A549 (cell line): ENCODE measurements around the gene RAB8B.

ENCODE experiments used
- CTCF ChIP-seq: fragments of >200 bp; sonication (Bioruptor Twin); formaldehyde crosslinking; IDR thresholded peaks from 3 replicates; pipeline ENCODE4 v1.5.1; 2016
- KDM1A ChIP-seq: fragments of 200-600 bp; sonication (generic); IDR thresholded peaks from 2 replicates; pipeline ENCODE4 v1.6.1; 2016; ENCODE audit warnings: low read depth, mild to moderate bottlenecking
- KDM5A ChIP-seq: fragments of 200-600 bp; sonication (generic); IDR thresholded peaks from 2 replicates; pipeline ENCODE4 v1.6.1; 2016; ENCODE audit warnings: antibody characterized with exemption, mild to moderate bottlenecking
- PHF8 ChIP-seq: fragments of 200-600 bp; sonication (generic); IDR thresholded peaks from 2 replicates; pipeline ENCODE4 v1.6.1; 2016; ENCODE audit warnings: low read depth, mild to moderate bottlenecking, antibody characterized with exemption, moderate library complexity, borderline replicate concordance
- POLR2A ChIP-seq: IDR thresholded peaks from 2 replicates; pipeline ENCODE4 v1.6.1; 2012; ENCODE audit warnings: mild to moderate bottlenecking, low read length
- RNF2 ChIP-seq: fragments of 200-600 bp; sonication (generic); IDR thresholded peaks from 2 replicates; pipeline ENCODE4 v1.6.1; 2016; ENCODE audit warnings: low read depth, mild to moderate bottlenecking, antibody characterized with exemption, moderate library complexity, borderline replicate concordance
- SMC3 ChIP-seq: fragments of >200 bp; sonication (Bioruptor Twin); formaldehyde crosslinking; IDR thresholded peaks from 3 replicates; pipeline ENCODE4 v1.6.1; 2018; ENCODE audit warnings: inconsistent platforms
- TF ChIP-seq, protein P1 (sequence below): fragments of 200-600 bp; sonication (generic); IDR thresholded peaks from 2 replicates; pipeline ENCODE4 v1.6.1; 2016; ENCODE audit warnings: antibody characterized with exemption, mild to moderate bottlenecking, moderate library complexity

- TF ChIP-seq, protein P1, sequence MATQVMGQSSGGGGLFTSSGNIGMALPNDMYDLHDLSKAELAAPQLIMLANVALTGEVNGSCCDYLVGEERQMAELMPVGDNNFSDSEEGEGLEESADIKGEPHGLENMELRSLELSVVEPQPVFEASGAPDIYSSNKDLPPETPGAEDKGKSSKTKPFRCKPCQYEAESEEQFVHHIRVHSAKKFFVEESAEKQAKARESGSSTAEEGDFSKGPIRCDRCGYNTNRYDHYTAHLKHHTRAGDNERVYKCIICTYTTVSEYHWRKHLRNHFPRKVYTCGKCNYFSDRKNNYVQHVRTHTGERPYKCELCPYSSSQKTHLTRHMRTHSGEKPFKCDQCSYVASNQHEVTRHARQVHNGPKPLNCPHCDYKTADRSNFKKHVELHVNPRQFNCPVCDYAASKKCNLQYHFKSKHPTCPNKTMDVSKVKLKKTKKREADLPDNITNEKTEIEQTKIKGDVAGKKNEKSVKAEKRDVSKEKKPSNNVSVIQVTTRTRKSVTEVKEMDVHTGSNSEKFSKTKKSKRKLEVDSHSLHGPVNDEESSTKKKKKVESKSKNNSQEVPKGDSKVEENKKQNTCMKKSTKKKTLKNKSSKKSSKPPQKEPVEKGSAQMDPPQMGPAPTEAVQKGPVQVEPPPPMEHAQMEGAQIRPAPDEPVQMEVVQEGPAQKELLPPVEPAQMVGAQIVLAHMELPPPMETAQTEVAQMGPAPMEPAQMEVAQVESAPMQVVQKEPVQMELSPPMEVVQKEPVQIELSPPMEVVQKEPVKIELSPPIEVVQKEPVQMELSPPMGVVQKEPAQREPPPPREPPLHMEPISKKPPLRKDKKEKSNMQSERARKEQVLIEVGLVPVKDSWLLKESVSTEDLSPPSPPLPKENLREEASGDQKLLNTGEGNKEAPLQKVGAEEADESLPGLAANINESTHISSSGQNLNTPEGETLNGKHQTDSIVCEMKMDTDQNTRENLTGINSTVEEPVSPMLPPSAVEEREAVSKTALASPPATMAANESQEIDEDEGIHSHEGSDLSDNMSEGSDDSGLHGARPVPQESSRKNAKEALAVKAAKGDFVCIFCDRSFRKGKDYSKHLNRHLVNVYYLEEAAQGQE: no peak
- TF ChIP-seq CTCF (no peak), RNF2 (no peak), KDM5A (no peak), KDM1A (no peak), POLR2A (no peak), PHF8 (no peak), SMC3 (no peak)
Measured at GRCh38 chr15:63189941-63190768, 749 bp downstream of the RAB8B start.
